A549 (cell line): ENCODE measurements around the gene KIF1A. TPM values are rescaled to one million over a fixed set of nuclear protein-coding genes. Genes with fewer than 3 reads are reported as not detected.

Source experiments
- ATAC-seq, 2 experiments: fragments of 200-7000 bp in 1 of 2; fragments of >200 bp in 1 of 2; cut with Nextera tagmentation in 1 of 2; cut with Tn5 transposase in 1 of 2; 3 replicates each; pipeline versions ENCODE4 v1.8.0 to v1.9.1; 2018 to 2020; ENCODE audit warnings: mild to moderate bottlenecking in 1 of 2, moderate library complexity in 1 of 2
- CTCF ChIA-PET: fragments of 300-600 bp; sonication (Branson Sonifier 250); formaldehyde crosslinking; extraction: SDS; loops from one replicate; lab custom pipeline; 2021; ENCODE audit warnings: antibody characterized with exemption, inconsistent platforms; lab: Yijun Ruan, JAX
- POLR2A ChIA-PET: fragments of 350-600 bp; formaldehyde crosslinking; extraction: SDS; loops from one replicate; lab custom pipeline; 2021; ENCODE audit warnings: antibody characterized with exemption, inconsistent platforms; lab: Yijun Ruan, JAX
- DNase-seq, 2 experiments: peaks; one replicate each; pipeline versions ENCODE4 v3.0.0 to v3.0.0-alpha.2; 2011 to 2016; ENCODE audit warnings: low read depth in 1 of 2, low spot score in 1 of 2
- FAIRE-seq: peaks from 2 replicates; lab custom pipeline; 2011; peaks lifted over from hg19 to GRCh38; lab: Jason Lieb, UNC
- H3K27ac ChIP-seq, 2 experiments: fragments of >200 bp; sonication (Bioruptor Twin); formaldehyde crosslinking; 3 replicates each; pipeline ENCODE4 v1.5.1; 2016 to 2017
- H3K4me1 ChIP-seq: fragments of >200 bp; sonication (Bioruptor Twin); formaldehyde crosslinking; 3 replicates; pipeline ENCODE4 v1.6.1; 2016
- H3K4me2 ChIP-seq: fragments of >200 bp; sonication (Bioruptor Twin); formaldehyde crosslinking; 3 replicates; pipeline ENCODE4 v1.6.1; 2016
- H3K4me3 ChIP-seq: fragments of >200 bp; sonication (Bioruptor Twin); formaldehyde crosslinking; 3 replicates; pipeline ENCODE4 v1.5.1; 2016
- H3K9me3 ChIP-seq: fragments of >200 bp; sonication (Bioruptor Twin); formaldehyde crosslinking; 3 replicates; pipeline ENCODE4 v1.6.1; 2016
- CBX8 ChIP-seq: fragments of 200-600 bp; sonication (generic); IDR thresholded peaks from 2 replicates; pipeline ENCODE4 v1.6.1; 2016
- CHD2 ChIP-seq: fragments of 150-350 bp; IDR thresholded peaks from 2 replicates; pipeline ENCODE4 v1.6.1; 2014; ENCODE audit warnings: low read length; ENCODE audit not compliant: partially characterized antibody
- CHD4 ChIP-seq: fragments of 200-600 bp; sonication (generic); IDR thresholded peaks from 2 replicates; pipeline ENCODE4 v1.6.1; 2016; ENCODE audit warnings: antibody characterized with exemption, mild to moderate bottlenecking, borderline replicate concordance
- CTCF ChIP-seq: fragments of >200 bp; sonication (Bioruptor Twin); formaldehyde crosslinking; IDR thresholded peaks from 3 replicates; pipeline ENCODE4 v1.5.1; 2016
- ELK1 ChIP-seq: fragments of 150-350 bp; IDR thresholded peaks from 2 replicates; pipeline ENCODE4 v1.6.1; 2014; ENCODE audit warnings: low read depth, mild to moderate bottlenecking, low read length
- GATA3 ChIP-seq: IDR thresholded peaks from 2 replicates; pipeline ENCODE4 v1.6.1; 2012; ENCODE audit warnings: borderline replicate concordance
- HDAC2 ChIP-seq: fragments of 200-600 bp; sonication (generic); IDR thresholded peaks from 2 replicates; pipeline ENCODE4 v1.6.1; 2016
- HEYL ChIP-seq: fragments of 250-450 bp; sonication (Bioruptor Pico); IDR thresholded peaks from 2 replicates; pipeline ENCODE4 v1.8.0; 2021; ENCODE audit warnings: mild to moderate bottlenecking, moderate library complexity
- HMGXB4 ChIP-seq: fragments of 250-450 bp; sonication (Bioruptor Pico); IDR thresholded peaks from 2 replicates; pipeline ENCODE4 v1.5.0; 2021; ENCODE audit warnings: mild to moderate bottlenecking, moderate library complexity, borderline replicate concordance
- MYC ChIP-seq: IDR thresholded peaks from 2 replicates; pipeline ENCODE4 v1.6.1; 2012; ENCODE audit warnings: mild to moderate bottlenecking, inconsistent platforms, low read length, improper control_type of control experiment, borderline replicate concordance
- NR3C1 ChIP-seq: fragments of >200 bp; sonication (Bioruptor Twin); formaldehyde crosslinking; IDR thresholded peaks from 3 replicates; pipeline ENCODE4 v1.6.1; 2017
- PBX3 ChIP-seq: IDR thresholded peaks from 2 replicates; pipeline ENCODE4 v1.6.1; 2012
- POLR2A ChIP-seq: IDR thresholded peaks from 2 replicates; pipeline ENCODE4 v1.6.1; 2012; ENCODE audit warnings: mild to moderate bottlenecking, low read length
- POLR2AphosphoS2 ChIP-seq: conservative IDR thresholded peaks from 2 replicates; pipeline ENCODE4 v1.6.1; 2012; ENCODE audit warnings: low read length, improper control_type of control experiment, inconsistent platforms
- RAD21 ChIP-seq, 2 experiments: fragments of >200 bp in 1 of 2; sonication (Bioruptor Twin) in 1 of 2; formaldehyde crosslinking in 1 of 2; IDR thresholded peaks in 1 of 2; conservative IDR thresholded peaks in 1 of 2; 2 replicates in 1 of 2; 3 replicates in 1 of 2; pipeline ENCODE4 v1.6.1; 2012 to 2018; ENCODE audit warnings: inconsistent platforms in 1 of 2
- RARB ChIP-seq: fragments of 250-450 bp; sonication (Bioruptor Pico); IDR thresholded peaks from 2 replicates; pipeline ENCODE4 v1.8.0; 2021; ENCODE audit warnings: mild to moderate bottlenecking, moderate library complexity
- REST ChIP-seq: fragments of 200-600 bp; sonication (generic); IDR thresholded peaks from 2 replicates; pipeline ENCODE4 v1.6.1; 2016; ENCODE audit warnings: antibody characterized with exemption, mild to moderate bottlenecking, moderate library complexity
- RNF2 ChIP-seq: fragments of 200-600 bp; sonication (generic); IDR thresholded peaks from 2 replicates; pipeline ENCODE4 v1.6.1; 2016; ENCODE audit warnings: low read depth, mild to moderate bottlenecking, antibody characterized with exemption, moderate library complexity, borderline replicate concordance
- SMC3 ChIP-seq: fragments of >200 bp; sonication (Bioruptor Twin); formaldehyde crosslinking; IDR thresholded peaks from 3 replicates; pipeline ENCODE4 v1.6.1; 2018; ENCODE audit warnings: inconsistent platforms
- SREBF2 ChIP-seq: fragments of 450-650 bp; IDR thresholded peaks from 2 replicates; pipeline ENCODE4 v1.6.1; 2014; ENCODE audit warnings: mild to moderate bottlenecking, moderate library complexity
- TFCP2L1 ChIP-seq: fragments of 250-450 bp; sonication (Bioruptor Pico); IDR thresholded peaks from 2 replicates; pipeline ENCODE4 v1.5.0; 2021; ENCODE audit warnings: mild to moderate bottlenecking
- USF2 ChIP-seq: fragments of 450-650 bp; IDR thresholded peaks from 2 replicates; pipeline ENCODE4 v1.6.1; 2014; ENCODE audit warnings: antibody characterized with exemption
- ZSCAN20 ChIP-seq: fragments of 250-450 bp; sonication (Bioruptor Pico); IDR thresholded peaks from 2 replicates; pipeline ENCODE4 v1.8.0; 2022; ENCODE audit warnings: mild to moderate bottlenecking, moderate library complexity
- WGBS: methylation state at CpG from one replicate; pipeline ENCODE4 v1.1.6; 2017; ENCODE audit errors: missing lambda C conversion rate; 5-methylcytosine and 5-hydroxymethylcytosine counted together
- polyA plus RNA-seq, 4 experiments: library from polyadenylated mRNA; depleted of rRNA in 3 of 4; stranded (reverse); fragments of >200 nt; fragmentation: RNase III in 1 of 4; extraction: RNeasy Plus Mini Kit Qiagen cat#74134 plus additional on column Dnase treatment in 1 of 4; gene quantifications; 2 replicates in 3 of 4; 3 replicates in 1 of 4; pipeline ENCODE4 v1.2.3, GENCODE V29; 2011 to 2017

The KIF1A gene
- polyA plus RNA-seq, 2 of the 4 experiments (the other 2 are of a cell fraction) = 0.28 to 0.50 TPM

- no peak for FAIRE-seq
- peak in 1 of 2 experiments; percentile 27 for DNase-seq
- CTCF ChIA-PET = interaction anchor here (0.6 to 2.8 kb wide), 10 partner anchors 9 to 147 kb away, joined by 3 to 20 read pairs (median 3); no protein-coding TSS in a partner anchor
- peak in 1 of 2 experiments; percentile 70; a peak in 2 of 6 replicates for ATAC-seq
- no peak overlapping the region for H3K27ac ChIP-seq
- WGBS = 32% methylated on average over 6 of the region's 6 CpGs
- peaks cover 22% of the 10 kb centered on the region for H3K9me3 ChIP-seq
- no peak overlapping the region for H3K4me3 ChIP-seq
- TF ChIP-seq SMC3 (peak; percentile 33; the same call in 1 of the 3 replicates), RAD21 (conservative IDR thresholded peaks at IDR 0.05 in 1 of 2, IDR thresholded peaks at IDR 0.05 in 1 of 2) (0 out of 5 replicates have a peak, but pooled peaks of 1 of the 2 experiments have one; percentile 23), TFCP2L1 (CRISPR knock-in tag) (no peak), CTCF (peak; percentile 39; the same call in 2 of the 3 replicates)
- H3K4me1 ChIP-seq = no peaks in the 10 kb centered on the region
- POLR2A ChIA-PET = no interaction called here
- no peak overlapping the region for H3K4me2 ChIP-seq
These were observed 9.8 kb downstream of the KIF1A start for GRCh38 chr2:240810199-240810598.

- ATAC-seq = no peak
- TF ChIP-seq USF2 (no peak), CBX8 (no peak)
- H3K9me3 ChIP-seq = peaks cover 19% of the 10 kb centered on the region
- no peak for FAIRE-seq
- H3K4me2 ChIP-seq = no peak overlapping the region
- ChIA-PET POLR2A (no interaction called here), CTCF (interaction anchor here (2.8 kb wide), 1 partner anchor 31 kb away, joined by 20 read pairs; no protein-coding TSS in a partner anchor)
- DNase-seq = no peak
- 58% methylated on average over 9 of the region's 9 CpGs for WGBS
- no peak overlapping the region for H3K27ac ChIP-seq
- H3K4me1 ChIP-seq = no peaks in the 10 kb centered on the region
- H3K4me3 ChIP-seq = no peak overlapping the region
These were observed 10.7 kb downstream of the KIF1A start for GRCh38 chr2:240809276-240809675.

- DNase-seq (no peak), FAIRE-seq (no peak), ATAC-seq (no peak)
- Histone ChIP-seq H3K4me3 (no peak overlapping the region), H3K27ac (no peak overlapping the region), H3K4me2 (no peak overlapping the region), H3K9me3 (peaks cover 5% of the 10 kb centered on the region; the same call in 2 of the 3 replicates), H3K4me1 (no peaks in the 10 kb centered on the region)
- TF ChIP-seq POLR2AphosphoS2 = no peak
- TF ChIP-seq SREBF2 = no peak
- TF ChIP-seq REST = no peak
- TF ChIP-seq MYC = no peak
- no peak for TF ChIP-seq SMC3
- TF ChIP-seq RNF2 = no peak
- TF ChIP-seq HDAC2 = no peak
- no peak for TF ChIP-seq ZSCAN20 (CRISPR knock-in tag)
- no peak for TF ChIP-seq HMGXB4
- TF ChIP-seq HEYL (CRISPR knock-in tag) = no peak
- TF ChIP-seq POLR2A = no peak
- TF ChIP-seq PBX3 = no peak
- no peak for TF ChIP-seq NR3C1
- TF ChIP-seq CHD4 = no peak
- TF ChIP-seq RARB (CRISPR knock-in tag) = no peak
- TF ChIP-seq TFCP2L1 (CRISPR knock-in tag) = no peak
- TF ChIP-seq GATA3 = no peak
- no peak for TF ChIP-seq CHD2
- TF ChIP-seq ELK1 = no peak
- ChIA-PET POLR2A (no interaction called here), CTCF (interaction anchor here (1.7 to 5.5 kb wide), 2 partner anchors 17 to 33 kb away, joined by 4 to 20 read pairs; no protein-coding TSS in a partner anchor)
- 26% methylated on average over 2 of the region's 2 CpGs for WGBS
These were observed 13.6 kb downstream of the KIF1A start for GRCh38 chr2:240806459-240806858.
